ENCODE data around the gene TIMP3. TPM values are rescaled to one million over a fixed set of nuclear protein-coding genes. Genes with fewer than 3 reads are reported as not detected.

Gene TIMP3
- total and polyA plus RNA-seq, 5 donors, result 412 to 893 (median 524) TPM

GRCh38 chr22:32830957-32831356, 29.5 kb downstream of the TIMP3 start:
- peaks cover 64% of the 10 kb centered on the region for H3K4me1 ChIP-seq (ENCODE audit: control insufficient read depth, insufficient read depth, low read length)
- H3K9me3 ChIP-seq (ENCODE audit: control insufficient read depth, low read length), result no peaks in the 10 kb centered on the region
- H3K4me3 ChIP-seq (ENCODE audit: low read length), result no peak overlapping the region
- H3K27me3 ChIP-seq (ENCODE audit: control insufficient read depth, insufficient read depth), result no peaks in the 10 kb centered on the region
- H3K27ac ChIP-seq (ENCODE audit: low read length), result peak overlapping the region; percentile 89
- DNase-seq (no peak), ATAC-seq (no peak)
- intact Hi-C loops (cut with DNase I), result no loop called here
- 69% methylated on average over 2 of the region's 2 CpGs for WGBS

GRCh38 chr22:32831584-32831983, 30.1 kb downstream of the TIMP3 start:
- intact Hi-C loops (cut with DNase I), result no loop called here
- ATAC-seq (no peak), DNase-seq (no peak)
- WGBS, result 45% methylated on average over 3 of the region's 3 CpGs
- peak overlapping the region; percentile 89 for H3K27ac ChIP-seq (ENCODE audit: low read length)
- no peaks in the 10 kb centered on the region for H3K27me3 ChIP-seq (ENCODE audit: control insufficient read depth, insufficient read depth)
- H3K4me3 ChIP-seq (ENCODE audit: low read length), result no peak overlapping the region
- H3K4me1 ChIP-seq (ENCODE audit: control insufficient read depth, insufficient read depth, low read length), result peaks cover 65% of the 10 kb centered on the region
- no peaks in the 10 kb centered on the region for H3K9me3 ChIP-seq (ENCODE audit: control insufficient read depth, low read length)

- DNase-seq, result no peak
- no peak overlapping the region for H3K4me3 ChIP-seq (ENCODE audit: low read length)
- H3K27me3 ChIP-seq (ENCODE audit: control insufficient read depth, insufficient read depth), result no peaks in the 10 kb centered on the region
- peaks cover 66% of the 10 kb centered on the region for H3K4me1 ChIP-seq (ENCODE audit: control insufficient read depth, insufficient read depth, low read length)
- peak overlapping the region; percentile 89 for H3K27ac ChIP-seq (ENCODE audit: low read length)
- no peaks in the 10 kb centered on the region for H3K9me3 ChIP-seq (ENCODE audit: control insufficient read depth, low read length)
- ATAC-seq, result no peak
- WGBS, result 12% methylated on average over 4 of the region's 4 CpGs
- intact Hi-C loops (cut with DNase I), result no loop called here
These were observed 30.7 kb downstream of the TIMP3 start for GRCh38 chr22:32832174-32832573.

GRCh38 chr22:32836280-32837123, 35.0 kb downstream of the TIMP3 start:
- ATAC-seq, result no peak
- intact Hi-C loops (cut with DNase I), result no loop called here

GRCh38 chr22:32837142-32837541, 35.6 kb downstream of the TIMP3 start:
- WGBS, result 76% methylated on average over 9 of the region's 9 CpGs
- no peak overlapping the region for H3K27ac ChIP-seq (ENCODE audit: low read length)
- H3K4me3 ChIP-seq (ENCODE audit: low read length), result no peak overlapping the region
- no peaks in the 10 kb centered on the region for H3K9me3 ChIP-seq (ENCODE audit: control insufficient read depth, low read length)
- ATAC-seq (no peak), DNase-seq (peak in 1 of 3 donors; percentile 51)
- H3K4me1 ChIP-seq (ENCODE audit: control insufficient read depth, insufficient read depth, low read length), result peaks cover 54% of the 10 kb centered on the region
- no peaks in the 10 kb centered on the region for H3K27me3 ChIP-seq (ENCODE audit: control insufficient read depth, insufficient read depth)
- intact Hi-C loops (cut with DNase I), result no loop called here

More at GRCh38 chr22:32836280-32837123, 35.0 kb downstream of the TIMP3 start:
- Histone ChIP-seq H3K27me3 (ENCODE audit: control insufficient read depth, insufficient read depth) (no peaks in the 10 kb centered on the region), H3K9me3 (ENCODE audit: control insufficient read depth, low read length) (no peaks in the 10 kb centered on the region), H3K4me3 (ENCODE audit: low read length) (no peak overlapping the region), H3K27ac (ENCODE audit: low read length) (peak overlapping the region; percentile 36), H3K4me1 (ENCODE audit: control insufficient read depth, insufficient read depth, low read length) (peaks cover 56% of the 10 kb centered on the region)
- no peak for DNase-seq
- 71% methylated on average over 7 of the region's 7 CpGs for WGBS

GRCh38 chr22:32837803-32838202, 36.3 kb downstream of the TIMP3 start:
- Histone ChIP-seq H3K27me3 (ENCODE audit: control insufficient read depth, insufficient read depth) (no peaks in the 10 kb centered on the region), H3K4me3 (ENCODE audit: low read length) (no peak overlapping the region), H3K4me1 (ENCODE audit: control insufficient read depth, insufficient read depth, low read length) (peaks cover 57% of the 10 kb centered on the region), H3K9me3 (ENCODE audit: control insufficient read depth, low read length) (no peaks in the 10 kb centered on the region), H3K27ac (ENCODE audit: low read length) (peak overlapping the region; percentile 6)
- no peak for ATAC-seq
- intact Hi-C loops (cut with DNase I), result no loop called here
- peak in 1 of 3 donors; percentile 50 for DNase-seq
- WGBS, result 69% methylated on average over 4 of the region's 4 CpGs

- DNase-seq (no peak), ATAC-seq (peak; percentile 14 to 29)
- H3K27ac ChIP-seq (ENCODE audit: low read length), result peak overlapping the region; percentile 77
- H3K4me1 ChIP-seq (ENCODE audit: control insufficient read depth, insufficient read depth, low read length), result peaks cover 58% of the 10 kb centered on the region
- no peak overlapping the region for H3K4me3 ChIP-seq (ENCODE audit: low read length)
- intact Hi-C loops (cut with DNase I), result no loop called here
- no peaks in the 10 kb centered on the region for H3K9me3 ChIP-seq (ENCODE audit: control insufficient read depth, low read length)
- H3K27me3 ChIP-seq (ENCODE audit: control insufficient read depth, insufficient read depth), result no peaks in the 10 kb centered on the region
- 21% methylated on average over 14 of the region's 14 CpGs for WGBS
These were observed 38.5 kb downstream of the TIMP3 start for GRCh38 chr22:32839831-32840584.

GRCh38 chr22:32841175-32841574, 39.7 kb downstream of the TIMP3 start:
- no peaks in the 10 kb centered on the region for H3K9me3 ChIP-seq (ENCODE audit: control insufficient read depth, low read length)
- intact Hi-C loops (cut with DNase I), result no loop called here
- H3K4me1 ChIP-seq (ENCODE audit: control insufficient read depth, insufficient read depth, low read length), result peaks cover 61% of the 10 kb centered on the region
- ATAC-seq (no peak), DNase-seq (no peak)
- no peaks in the 10 kb centered on the region for H3K27me3 ChIP-seq (ENCODE audit: control insufficient read depth, insufficient read depth)
- no peak overlapping the region for H3K27ac ChIP-seq (ENCODE audit: low read length)
- 69% methylated on average over 6 of the region's 6 CpGs for WGBS
- no peak overlapping the region for H3K4me3 ChIP-seq (ENCODE audit: low read length)

GRCh38 chr22:32842486-32842885, 41.0 kb downstream of the TIMP3 start:
- ATAC-seq (no peak), DNase-seq (no peak)
- peak overlapping the region; percentile 21 for H3K27ac ChIP-seq (ENCODE audit: low read length)
- intact Hi-C loops (cut with DNase I), result no loop called here
- H3K4me3 ChIP-seq (ENCODE audit: low read length), result no peak overlapping the region
- no peaks in the 10 kb centered on the region for H3K9me3 ChIP-seq (ENCODE audit: control insufficient read depth, low read length)
- no peaks in the 10 kb centered on the region for H3K27me3 ChIP-seq (ENCODE audit: control insufficient read depth, insufficient read depth)
- peaks cover 63% of the 10 kb centered on the region for H3K4me1 ChIP-seq (ENCODE audit: control insufficient read depth, insufficient read depth, low read length)
- 74% methylated on average over 4 of the region's 4 CpGs for WGBS

- WGBS, result 87% methylated on average over 8 of the region's 8 CpGs
- ATAC-seq (no peak), DNase-seq (no peak)
- Histone ChIP-seq H3K9me3 (ENCODE audit: control insufficient read depth, low read length) (no peaks in the 10 kb centered on the region), H3K4me1 (ENCODE audit: control insufficient read depth, insufficient read depth, low read length) (peaks cover 58% of the 10 kb centered on the region), H3K27me3 (ENCODE audit: control insufficient read depth, insufficient read depth) (no peaks in the 10 kb centered on the region), H3K4me3 (ENCODE audit: low read length) (no peak overlapping the region), H3K27ac (ENCODE audit: low read length) (no peak overlapping the region)
- intact Hi-C loops (cut with DNase I), result no loop called here
These were observed 41.8 kb downstream of the TIMP3 start for GRCh38 chr22:32843300-32843699.

GRCh38 chr22:32844251-32844650, 42.7 kb downstream of the TIMP3 start:
- WGBS, result 97% methylated on average over 1 of the region's 1 CpG
- intact Hi-C loops (cut with DNase I), result no loop called here
- no peak overlapping the region for H3K4me3 ChIP-seq (ENCODE audit: low read length)
- no peaks in the 10 kb centered on the region for H3K9me3 ChIP-seq (ENCODE audit: control insufficient read depth, low read length)
- no peak overlapping the region for H3K27ac ChIP-seq (ENCODE audit: low read length)
- H3K4me1 ChIP-seq (ENCODE audit: control insufficient read depth, insufficient read depth, low read length), result peaks cover 57% of the 10 kb centered on the region
- ATAC-seq (no peak), DNase-seq (no peak)
- no peaks in the 10 kb centered on the region for H3K27me3 ChIP-seq (ENCODE audit: control insufficient read depth, insufficient read depth)

Measured in right cardiac atrium (tissue), 5 donors.